Mesodermal cell (in vitro differentiated cells): ENCODE measurements around the gene PRKAG1. TPM values are rescaled to one million over a fixed set of nuclear protein-coding genes. Genes with fewer than 3 reads are reported as not detected.
A peak's percentile ranks its signal among the peaks of the same experiment; 100 is the strongest.
"Not testable (repeated sequence)": the region's sequence is repeated elsewhere in the genome, so short reads cannot be mapped to it uniquely, and the experiment has no call there.

ENCODE experiments used
- H3K27ac ChIP-seq: 2 replicates; pipeline ENCODE4 v1.7.0; 2013; ENCODE audit warnings: mild to moderate bottlenecking, low read depth, low read length, moderate library complexity; ENCODE audit not compliant: severe bottlenecking
- H3K36me3 ChIP-seq: 2 replicates; pipeline ENCODE4 v1.7.1; 2013; ENCODE audit warnings: mild to moderate bottlenecking, low read length, moderate library complexity; ENCODE audit not compliant: control insufficient read depth, insufficient read depth
- H3K4me1 ChIP-seq: one replicate; pipeline ENCODE4 v1.7.1; 2013; ENCODE audit warnings: mild to moderate bottlenecking, low read length; ENCODE audit not compliant: insufficient read depth, control insufficient read depth, poor library complexity, severe bottlenecking
- H3K4me3 ChIP-seq: 2 replicates; pipeline ENCODE4 v1.7.0; 2013; ENCODE audit warnings: low read length, control low read depth, mild to moderate bottlenecking; ENCODE audit not compliant: insufficient read depth, poor library complexity, severe bottlenecking; ENCODE audit errors: extremely low read depth
- H3K9me3 ChIP-seq: 2 replicates; pipeline ENCODE4 v1.7.1; 2013; ENCODE audit warnings: mild to moderate bottlenecking, low read length, moderate library complexity; ENCODE audit not compliant: control insufficient read depth
- WGBS, 2 experiments: methylation state at CpG; one replicate each; pipeline ENCODE4 v1.1.5; 2013; ENCODE audit warnings: missing lambda C conversion rate in 2 of 2; ENCODE audit not compliant: insufficient coverage in 2 of 2; 5-methylcytosine and 5-hydroxymethylcytosine counted together
- polyA plus RNA-seq, 2 experiments: library from polyadenylated mRNA; stranded (reverse); fragments of 50-300 nt; gene quantifications; one replicate each; pipeline ENCODE4 v1.2.3, GENCODE V29; 2013

The PRKAG1 gene
- 35.5 TPM for polyA plus RNA-seq (2013, experiment 1 of 2)
- polyA plus RNA-seq (2013, experiment 2 of 2) = 36.3 TPM

GRCh38 chr12:49018261-49019119 lies at the start of gene PRKAG1:
Gene PRKAG1, minus strand, starts transcription at chr12:49018776. Its CDS starts 36 bp downstream, at chr12:49018740.
- Histone ChIP-seq H3K36me3 (peaks cover 35% of the 10 kb centered on the region), H3K4me3 (peak within 1 kb of the TSS; percentile 67), H3K9me3 (no peaks in the 10 kb centered on the region), H3K4me1 (peaks cover 12% of the 10 kb centered on the region), H3K27ac (peak within 1 kb of the TSS; percentile 98)
- WGBS, 2 experiments = 0 to 1% methylated on average over 38 to 43 of the region's 59 CpGs

GRCh38 chr12:49066120-49066519 lies 47.5 kb upstream of the PRKAG1 start:
- Histone ChIP-seq H3K4me1 (peaks cover 11% of the 10 kb centered on the region), H3K36me3 (no peaks in the 10 kb centered on the region), H3K9me3 (no peaks in the 10 kb centered on the region), H3K4me3 (no peak overlapping the region), H3K27ac (no peak overlapping the region)
- 41 to 52% methylated on average over 4 of the region's 4 CpGs for WGBS, 2 experiments

GRCh38 chr12:49064767-49065152 lies 46.2 kb upstream of the PRKAG1 start:
- peaks cover 6% of the 10 kb centered on the region for H3K4me1 ChIP-seq
- H3K27ac ChIP-seq = no peak overlapping the region
- H3K9me3 ChIP-seq = no peaks in the 10 kb centered on the region
- no peaks in the 10 kb centered on the region for H3K36me3 ChIP-seq
- no peak overlapping the region for H3K4me3 ChIP-seq
- WGBS, 2 experiments = 92 to 100% methylated on average over 2 to 4 of the region's 5 CpGs

GRCh38 chr12:49061916-49062315 lies 43.3 kb upstream of the PRKAG1 start:
- H3K4me1 ChIP-seq = peaks cover 18% of the 10 kb centered on the region
- WGBS, 2 experiments = 96% methylated on average over 8 to 16 of the region's 17 CpGs
- H3K4me3 ChIP-seq, H3K27ac ChIP-seq, H3K36me3 ChIP-seq, H3K9me3 ChIP-seq: not testable (repeated sequence)

- Histone ChIP-seq H3K4me3 (peak overlapping the region; percentile 91), H3K4me1 (peaks cover 22% of the 10 kb centered on the region), H3K27ac (peak overlapping the region; percentile 97), H3K9me3 (no peaks in the 10 kb centered on the region), H3K36me3 (peaks cover 10% of the 10 kb centered on the region)
- WGBS, 2 experiments = 4 to 5% methylated on average over 10 to 12 of the region's 16 CpGs
These were observed 42.6 kb upstream of the PRKAG1 start for GRCh38 chr12:49061157-49061650.

GRCh38 chr12:49060237-49061156 lies 41.9 kb upstream of the PRKAG1 start, which contains the start of gene KMT2D:
Gene KMT2D, minus strand, starts transcription at chr12:49060794. Its CDS starts 5,470 bp downstream, at chr12:49055324.
- Histone ChIP-seq H3K27ac (peak within 1 kb of the TSS; percentile 97), H3K36me3 (peaks cover 15% of the 10 kb centered on the region), H3K4me1 (peaks cover 29% of the 10 kb centered on the region), H3K4me3 (peak within 1 kb of the TSS; percentile 91), H3K9me3 (no peaks in the 10 kb centered on the region)
- WGBS, 2 experiments = 0 to 1% methylated on average over 42 to 52 of the region's 74 CpGs

GRCh38 chr12:49059299-49060171 lies 41.0 kb upstream of the PRKAG1 start:
- peaks cover 25% of the 10 kb centered on the region for H3K36me3 ChIP-seq
- peaks cover 29% of the 10 kb centered on the region for H3K4me1 ChIP-seq
- peak overlapping the region; percentile 91 for H3K4me3 ChIP-seq
- 0 to 1% methylated on average over 47 to 60 of the region's 70 CpGs for WGBS, 2 experiments
- peak overlapping the region; percentile 97 for H3K27ac ChIP-seq
- no peaks in the 10 kb centered on the region for H3K9me3 ChIP-seq

GRCh38 chr12:49059045-49059298 lies 40.4 kb upstream of the PRKAG1 start:
- Histone ChIP-seq H3K9me3 (no peaks in the 10 kb centered on the region), H3K27ac (no peak overlapping the region), H3K36me3 (peaks cover 31% of the 10 kb centered on the region), H3K4me3 (peak overlapping the region; percentile 91), H3K4me1 (peaks cover 29% of the 10 kb centered on the region)
- WGBS, 2 experiments = 0% methylated on average over 1 of the region's 1 CpG

- no peaks in the 10 kb centered on the region for H3K9me3 ChIP-seq
- peaks cover 35% of the 10 kb centered on the region for H3K36me3 ChIP-seq
- H3K4me3 ChIP-seq = peak overlapping the region; percentile 91
- no peak overlapping the region for H3K27ac ChIP-seq
- peaks cover 29% of the 10 kb centered on the region for H3K4me1 ChIP-seq
- 14 to 27% methylated on average over 3 to 4 of the region's 5 CpGs for WGBS, 2 experiments
These were observed 39.9 kb upstream of the PRKAG1 start for GRCh38 chr12:49058366-49059044.
